HG03354 (cell line): ENCODE measurements around the gene PRR12.
"Not testable (repeated sequence)": the region's sequence is repeated elsewhere in the genome, so short reads cannot be mapped to it uniquely, and the experiment has no call there.

Experiments
- ATAC-seq: cut with Tn5 transposase; IDR thresholded peaks from one replicate; pipeline ENCODE4 v1.9.1; 2021; ENCODE audit warnings: mild to moderate bottlenecking; ENCODE audit not compliant: unreplicated experiment, poor library complexity, severe bottlenecking

The PRR12 gene

DNA sequence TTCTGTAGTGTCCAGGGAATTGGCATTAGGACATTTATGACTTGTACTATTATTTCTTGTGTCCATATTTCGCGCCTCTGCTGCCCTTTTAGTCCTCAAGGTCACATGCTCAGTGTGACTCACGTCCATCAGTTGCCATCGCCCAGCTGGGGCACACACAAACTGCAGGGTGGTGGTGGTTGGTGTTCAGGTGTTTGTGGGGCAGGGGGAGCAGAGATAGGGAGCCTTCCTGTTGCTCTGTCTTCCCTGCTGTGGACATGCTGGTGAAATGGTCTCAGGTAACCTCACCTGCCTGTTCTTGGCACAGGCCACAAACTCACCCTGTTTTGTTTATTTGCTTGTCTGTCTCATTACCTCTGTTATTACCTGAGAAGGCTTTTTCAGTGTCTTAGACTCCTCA, 22.4 kb downstream of the PRR12 start:
- no peak for ATAC-seq

DNA sequence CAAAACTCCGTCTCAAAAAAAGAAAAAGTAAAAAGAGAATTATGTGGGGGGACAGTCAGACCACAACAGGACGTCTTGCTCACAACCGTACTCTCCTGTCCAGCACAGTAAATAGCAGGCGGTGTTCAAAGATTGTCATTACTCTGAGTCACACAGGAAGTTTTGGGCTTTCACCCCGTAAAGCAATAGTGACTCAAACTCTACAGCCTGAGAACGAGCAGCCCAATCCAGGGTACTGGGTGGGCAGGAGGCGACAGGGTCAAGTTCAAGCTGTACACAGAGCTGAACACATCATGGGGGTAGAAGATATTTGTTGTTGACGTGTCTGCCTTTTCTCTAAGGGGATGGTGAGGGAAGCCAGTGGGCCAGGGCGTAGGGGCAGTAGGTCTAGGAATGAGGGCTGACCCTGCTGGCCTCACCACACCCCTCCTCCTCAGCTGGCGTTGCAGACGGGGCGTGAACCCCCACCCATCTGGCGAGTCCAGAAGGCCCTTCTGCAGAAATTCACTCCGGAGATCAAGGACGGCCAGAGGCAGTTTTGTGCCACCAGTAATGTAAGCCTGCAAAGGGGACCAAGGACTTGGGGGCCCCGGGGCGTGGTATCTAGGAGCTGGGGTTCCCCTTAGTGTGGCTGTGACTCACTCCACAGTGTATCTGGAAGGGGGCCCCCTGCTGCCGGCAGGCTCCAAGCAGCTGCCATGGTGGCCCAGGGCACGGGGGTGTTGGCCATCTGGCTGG, 23.3 kb downstream of the PRR12 start:
- no peak for ATAC-seq

DNA sequence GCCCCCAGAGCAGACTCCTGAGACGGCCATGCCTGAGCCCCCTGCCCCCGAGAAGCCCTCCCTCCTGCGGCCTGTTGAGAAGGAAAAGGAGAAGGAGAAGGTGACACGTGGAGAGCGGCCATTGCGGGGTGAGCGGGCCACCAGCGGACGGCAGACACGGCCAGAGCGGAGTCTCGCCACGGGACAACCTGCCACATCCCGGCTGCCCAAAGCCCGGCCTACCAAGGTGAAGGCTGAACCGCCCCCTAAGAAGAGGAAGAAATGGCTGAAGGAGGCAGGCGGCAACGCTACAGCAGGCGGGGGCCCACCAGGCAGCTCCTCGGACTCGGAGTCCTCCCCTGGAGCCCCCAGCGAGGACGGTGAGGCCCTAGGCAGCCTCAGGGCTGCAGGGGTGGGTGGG, 24.9 kb downstream of the PRR12 start:
- ATAC-seq, result no peak

GRCh38 chr19:49616532-49616931, 25.6 kb downstream of the PRR12 start:
- ATAC-seq, result no peak

DNA sequence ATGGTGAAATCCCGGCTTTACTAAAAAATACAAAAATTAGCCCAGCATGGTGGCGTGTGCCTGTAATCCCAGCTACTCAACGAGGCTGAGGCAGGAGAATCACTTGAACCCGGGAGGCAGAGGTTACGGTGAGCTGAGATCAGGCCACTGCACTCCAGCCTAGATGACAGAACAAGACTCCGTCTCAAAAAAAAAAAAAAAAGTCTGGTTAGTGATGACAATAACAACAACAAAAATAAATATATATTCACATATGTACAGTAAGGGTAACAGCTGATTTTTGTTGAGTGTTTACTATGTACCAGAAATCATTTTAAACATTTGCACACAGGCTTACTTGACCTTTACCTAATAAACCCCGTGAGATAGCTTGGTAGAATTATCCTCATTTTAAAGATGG, 26.0 kb downstream of the PRR12 start:
- no peak for ATAC-seq

DNA sequence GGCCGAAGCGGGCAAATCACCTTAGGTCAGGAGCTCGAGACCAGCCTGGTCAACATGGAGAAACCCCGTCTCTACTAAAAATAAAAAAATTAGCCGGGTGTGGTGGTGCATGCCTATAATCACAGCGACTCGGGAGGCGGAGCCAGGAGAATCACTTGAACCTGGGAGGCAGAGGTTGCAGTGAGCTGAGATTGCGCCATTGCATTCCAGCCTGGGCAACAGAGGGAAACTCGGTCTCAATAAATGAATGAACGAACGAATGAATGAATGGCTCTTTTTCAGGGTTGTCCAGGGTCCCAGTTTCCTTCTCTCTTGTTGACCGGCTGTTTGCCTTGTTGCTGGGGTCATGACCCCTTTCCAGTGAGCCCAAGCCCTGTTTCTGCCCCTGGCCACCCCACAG, 26.9 kb downstream of the PRR12 start:
- not testable (repeated sequence) for ATAC-seq

DNA sequence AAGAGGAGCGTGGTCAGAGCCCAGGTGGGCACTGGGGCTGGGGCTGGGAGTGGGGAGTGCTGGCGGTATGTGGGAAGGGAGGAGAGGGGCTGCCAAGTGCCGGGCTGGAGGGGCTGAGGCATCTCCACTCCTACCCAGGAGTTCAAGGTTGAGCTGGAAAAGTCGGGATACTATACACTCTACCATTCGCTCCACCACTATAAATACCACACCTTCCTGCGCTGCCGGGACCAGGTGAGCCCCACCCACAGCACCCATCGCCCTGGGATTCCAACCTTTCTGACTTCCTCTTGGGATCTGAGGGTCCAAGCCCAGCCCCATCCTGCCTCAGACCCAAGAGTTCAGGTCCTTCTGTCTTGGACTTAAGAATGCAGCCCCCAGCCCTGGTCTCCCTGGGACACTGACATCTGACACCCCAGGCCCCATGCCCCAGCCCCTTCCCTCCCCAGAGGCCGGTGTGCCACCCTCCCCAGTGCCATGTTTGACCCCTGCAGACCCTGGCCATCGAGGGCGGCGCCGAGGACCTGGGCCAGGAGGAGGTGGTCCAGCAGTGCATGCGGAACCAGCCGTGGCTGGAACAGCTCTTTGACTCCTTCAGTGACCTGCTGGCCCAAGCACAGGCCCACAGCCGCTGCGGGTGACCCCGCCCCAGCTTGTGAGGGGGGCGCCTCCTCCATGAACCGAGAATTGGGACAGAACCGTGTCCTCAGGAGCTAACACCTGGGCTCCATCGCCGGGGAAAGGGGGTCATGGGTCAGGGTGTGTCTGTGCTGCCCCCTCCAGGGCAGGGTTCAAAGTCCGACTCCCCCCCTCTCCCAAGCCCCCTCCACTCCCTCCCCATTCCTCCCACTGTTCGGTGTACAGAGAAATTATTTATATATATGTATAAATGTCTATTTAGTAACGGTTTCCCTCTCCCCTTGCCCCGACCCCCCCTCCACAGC, 34.3 kb downstream of the PRR12 start:
- no peak for ATAC-seq

DNA sequence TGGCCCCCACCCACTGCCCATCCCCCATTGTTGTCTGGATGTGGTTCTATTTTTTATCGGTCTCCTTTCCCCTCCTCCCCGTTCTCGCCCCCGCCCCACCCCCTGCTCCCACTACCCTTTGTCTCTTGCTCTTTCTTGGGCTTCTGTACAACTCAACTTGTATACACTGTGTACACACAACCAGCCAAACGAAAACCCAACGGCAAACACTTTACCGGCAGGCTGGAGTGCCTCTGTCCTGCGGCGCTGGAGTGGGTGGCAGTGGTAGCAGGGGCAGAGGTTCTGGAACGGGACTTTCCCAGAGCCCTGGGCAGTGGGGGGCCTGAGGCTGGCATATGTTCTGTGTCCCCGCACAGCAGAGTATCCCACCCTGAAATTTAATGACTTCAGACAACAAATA, 35.2 kb downstream of the PRR12 start:
- ATAC-seq, result no peak

DNA sequence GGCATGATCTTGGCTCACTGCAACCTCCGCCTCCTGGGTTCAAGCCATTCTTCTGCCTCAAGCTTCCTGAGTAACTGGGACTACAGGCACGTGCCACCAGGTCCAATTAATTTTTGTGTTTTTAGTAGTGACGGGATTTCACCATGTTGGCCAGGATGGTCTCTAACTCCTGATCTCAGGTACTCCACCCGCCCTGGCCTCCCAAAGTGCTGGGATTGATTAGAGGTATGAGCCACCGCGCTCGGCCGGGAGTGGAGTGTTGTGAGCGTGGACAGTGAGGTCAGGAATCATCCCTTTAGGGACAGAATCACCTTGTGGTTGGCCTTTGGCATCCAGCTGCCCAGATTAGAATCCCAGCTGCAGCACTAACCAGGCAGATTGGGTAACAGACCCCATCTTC, 38.7 kb downstream of the PRR12 start:
- ATAC-seq, result no peak

GRCh38 chr19:49631014-49631588, 40.1 kb downstream of the PRR12 start:
- no peak for ATAC-seq

DNA sequence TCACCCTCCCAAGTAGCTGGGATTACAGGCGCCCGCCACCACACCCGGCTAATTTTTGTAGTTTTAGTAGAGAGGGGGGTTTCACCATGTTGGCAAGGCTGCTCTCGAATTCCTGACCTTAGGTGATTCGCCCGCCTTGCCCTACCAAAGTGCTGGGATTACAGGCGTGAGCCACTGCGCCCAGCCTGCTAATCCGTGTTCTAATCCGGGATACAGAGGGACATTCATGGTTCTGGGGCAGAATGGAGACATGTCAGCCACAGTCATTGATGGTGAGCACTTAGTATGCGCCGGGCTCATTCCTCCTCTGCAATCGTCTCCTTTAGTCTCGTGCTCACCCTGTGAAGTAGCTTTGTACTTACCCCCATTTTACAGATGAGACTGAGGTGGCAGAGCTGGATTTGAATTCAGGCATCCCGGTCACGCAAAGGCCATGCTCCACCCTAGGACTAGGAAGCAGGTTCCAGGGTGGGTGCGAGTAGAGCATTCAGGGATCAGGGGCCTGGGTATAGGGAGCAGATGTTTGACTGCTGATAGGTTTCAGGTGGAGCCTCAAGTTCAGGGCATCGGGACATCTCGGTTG, 40.7 kb downstream of the PRR12 start:
- no peak for ATAC-seq

DNA sequence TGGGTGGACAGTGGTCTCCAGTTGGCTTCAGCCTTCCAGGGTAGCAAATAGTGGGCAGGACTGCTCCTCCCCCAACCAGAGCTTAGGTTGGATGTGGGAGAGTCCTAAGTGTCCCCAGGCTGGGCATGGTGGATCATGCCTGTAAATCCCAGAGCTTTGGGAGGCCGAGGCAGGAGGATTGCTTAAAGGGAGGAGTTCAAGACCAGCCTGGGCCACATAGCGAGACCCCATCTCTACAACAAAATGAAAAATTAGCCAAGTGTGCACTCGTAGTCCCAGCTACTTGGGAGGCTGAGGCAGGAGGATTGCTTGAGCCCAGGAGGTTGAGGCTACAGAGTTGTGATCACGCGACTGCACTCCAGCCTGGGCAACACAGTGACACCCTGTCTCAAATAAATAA, 41.6 kb downstream of the PRR12 start:
- no peak for ATAC-seq

GRCh38 chr19:49633273-49633672, 42.3 kb downstream of the PRR12 start:
- ATAC-seq, result not testable (repeated sequence)

DNA sequence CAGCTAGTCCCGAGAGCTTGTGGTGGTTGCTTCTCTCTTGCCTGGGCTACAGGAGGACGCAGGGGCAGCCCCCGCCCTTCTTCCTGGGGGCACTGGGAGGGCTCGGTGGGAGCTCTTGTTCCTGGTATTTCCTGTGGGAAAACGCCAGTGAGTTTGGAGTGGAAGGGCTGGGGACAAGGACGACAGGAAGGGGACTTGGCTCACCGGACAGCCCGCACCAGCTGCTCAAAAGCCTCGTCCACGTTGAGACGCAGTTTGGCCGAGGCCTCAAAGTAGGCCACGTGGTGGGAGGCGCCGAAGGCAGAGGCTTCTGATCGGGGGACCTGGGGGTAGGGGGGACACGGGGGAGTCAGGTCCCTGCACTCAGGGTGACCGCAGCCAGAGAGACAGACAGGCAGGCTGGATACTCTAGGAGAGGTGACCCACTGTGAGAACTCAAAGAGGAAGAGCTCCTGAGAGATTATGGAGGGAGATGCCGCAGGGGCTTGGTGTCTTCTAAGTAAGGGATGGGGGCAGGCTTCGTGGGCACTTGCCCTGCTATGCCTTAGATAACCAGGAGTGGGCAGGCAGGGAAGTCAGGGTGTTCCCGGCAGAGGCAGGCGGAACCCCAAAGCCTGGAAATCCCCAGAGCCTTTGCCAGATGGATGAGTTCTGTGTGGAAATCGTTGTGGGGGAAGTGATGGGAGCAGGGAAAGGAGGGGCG, 44.7 kb downstream of the PRR12 start:
- ATAC-seq, result no peak

GRCh38 chr19:49636233-49636932, 45.4 kb downstream of the PRR12 start:
- no peak for ATAC-seq

DNA sequence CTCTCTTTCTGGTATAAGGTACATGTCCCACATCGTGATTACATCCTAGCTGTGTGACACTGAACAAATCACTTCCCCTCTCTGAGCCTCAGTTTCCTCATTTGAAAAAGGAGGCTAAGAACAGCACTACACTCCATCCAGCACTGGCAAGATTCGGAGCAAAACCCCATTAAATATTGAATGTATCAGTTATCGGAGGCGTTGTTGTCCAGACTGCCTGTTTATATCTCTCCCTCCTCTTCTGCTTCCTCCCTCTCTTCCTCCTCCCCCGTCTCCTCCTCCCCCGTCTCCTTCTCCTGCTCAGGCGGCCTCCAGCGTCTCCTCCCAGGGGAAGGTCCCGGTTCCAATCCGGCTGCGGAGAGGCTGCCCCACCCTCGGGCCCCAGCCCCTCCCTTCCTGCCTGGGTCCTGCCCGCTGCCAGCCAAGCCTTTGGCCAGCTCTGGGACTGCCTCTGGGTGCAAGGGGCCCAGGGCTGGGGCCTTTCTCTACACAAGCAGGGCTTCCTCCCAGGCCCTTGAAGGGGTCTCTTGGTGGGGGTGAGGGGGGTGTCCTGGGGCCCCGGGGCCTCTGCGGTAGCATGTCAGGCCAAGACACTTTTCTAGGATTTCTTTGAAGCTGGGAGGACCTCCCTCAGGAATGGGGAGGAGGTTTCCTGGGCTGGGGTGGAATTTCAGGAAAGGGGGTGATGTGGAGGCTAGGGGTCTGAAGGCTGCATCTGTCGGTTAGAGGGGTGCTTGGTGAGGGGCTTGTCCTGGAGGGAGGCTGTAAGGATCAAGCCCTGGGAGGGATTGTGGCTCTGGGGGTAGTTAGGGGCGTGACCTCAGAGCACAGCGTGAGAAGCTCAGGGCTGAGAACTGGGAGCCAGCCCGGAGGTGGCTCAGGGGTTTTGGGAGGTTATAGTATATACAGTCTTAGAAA, 47.1 kb downstream of the PRR12 start:
- ATAC-seq, result no peak

GRCh38 chr19:49639401-49640112, 48.6 kb downstream of the PRR12 start:
- ATAC-seq, result no peak
